NB4 (cell line): ENCODE data around the gene POLH.
"Not testable (repeated sequence)": the region's sequence is repeated elsewhere in the genome, so short reads cannot be mapped to it uniquely, and the experiment has no call there.

ENCODE experiments used
- CTCF ChIP-seq: IDR thresholded peaks from one replicate; pipeline ENCODE4 v1.5.1; 2012; ENCODE audit warnings: low read depth, low read length
- MAX ChIP-seq: IDR thresholded peaks from 2 replicates; pipeline ENCODE4 v1.6.1; 2011; ENCODE audit warnings: low read depth, low read length
- MYC ChIP-seq: IDR thresholded peaks from 2 replicates; pipeline ENCODE4 v1.6.1; 2011; ENCODE audit warnings: low read depth, low read length
- POLR2A ChIP-seq: IDR thresholded peaks from 2 replicates; pipeline ENCODE4 v1.6.1; 2011; ENCODE audit warnings: mild to moderate bottlenecking; ENCODE audit not compliant: insufficient read length; ENCODE audit errors: extremely low read depth

- TF ChIP-seq POLR2A, CTCF, MYC, MAX: not testable (repeated sequence)
Observed at GRCh38 chr6:43557620-43558019, 18.4 kb upstream of the POLH start.
